Dedifferentiated amniotic fluid mesenchymal stem cell (primary cell): Measurements from ENCODE around the gene HACD3.
"Not testable (repeated sequence)": the region's sequence is repeated elsewhere in the genome, so short reads cannot be mapped to it uniquely, and the experiment has no call there.

Source experiments
- DNase-seq: peaks from one replicate; pipeline ENCODE4 v3.0.0-alpha.2; 2016; ENCODE audit errors: extremely low spot score

HACD3 gene

DNA sequence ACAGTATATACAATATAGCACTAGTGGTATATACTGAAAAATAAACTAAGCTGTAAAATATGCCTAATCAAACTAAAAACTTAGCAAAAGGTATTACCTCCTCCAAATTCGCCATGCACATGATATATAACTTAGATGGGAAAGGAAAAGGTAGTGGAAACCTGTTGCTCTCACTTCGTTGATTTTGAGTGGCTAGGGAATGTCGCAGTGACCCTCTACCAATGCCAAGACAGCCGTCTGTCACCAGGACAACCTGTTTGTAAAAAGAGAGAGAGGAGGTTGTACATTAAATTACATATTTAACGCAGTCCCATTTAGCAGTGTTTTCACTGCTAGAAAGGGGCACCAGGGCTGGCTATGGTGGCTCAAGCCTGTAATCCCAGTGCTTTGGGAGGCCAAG is 69.4 kb downstream of the HACD3 start:
- DNase-seq: no peak

DNA sequence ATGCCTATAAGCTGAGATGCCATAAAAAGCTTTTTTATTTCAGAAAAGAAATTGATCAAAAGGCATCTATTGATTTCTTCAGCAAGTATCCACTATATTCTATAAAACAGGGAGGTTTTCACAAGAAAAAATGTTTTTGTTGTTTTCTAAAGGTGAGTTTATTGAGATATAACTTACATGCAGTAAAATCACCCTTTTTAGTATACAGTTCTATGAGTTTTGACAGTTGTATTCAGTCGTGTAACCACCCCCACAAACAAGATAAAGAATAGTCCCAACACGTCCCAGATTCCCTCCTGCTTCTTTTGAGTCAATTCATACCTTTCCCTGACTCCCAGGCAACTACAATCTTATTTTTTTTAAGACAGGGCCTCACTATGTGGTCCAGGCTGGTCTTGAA is 72.9 kb downstream of the HACD3 start:
- DNase-seq: no peak

DNA sequence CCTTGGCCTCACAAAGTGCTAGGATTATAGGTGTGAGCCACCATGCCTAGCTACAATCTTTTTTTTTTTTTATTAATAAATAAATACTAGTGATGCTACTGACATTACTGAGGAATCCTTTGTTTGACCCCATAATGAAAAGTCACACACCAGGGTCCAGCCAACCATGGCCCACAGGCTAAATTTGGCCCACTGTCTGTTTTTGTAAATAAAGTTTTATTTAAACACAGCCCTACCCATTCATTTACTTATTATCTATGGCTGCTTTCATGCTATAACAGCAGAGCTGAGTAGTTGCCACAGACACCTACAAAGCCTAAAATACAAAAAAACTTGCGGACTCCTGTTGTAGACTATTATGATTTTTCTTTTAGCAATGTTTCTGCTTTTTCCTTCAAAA is 73.3 kb downstream of the HACD3 start:
- no peak for DNase-seq

DNA sequence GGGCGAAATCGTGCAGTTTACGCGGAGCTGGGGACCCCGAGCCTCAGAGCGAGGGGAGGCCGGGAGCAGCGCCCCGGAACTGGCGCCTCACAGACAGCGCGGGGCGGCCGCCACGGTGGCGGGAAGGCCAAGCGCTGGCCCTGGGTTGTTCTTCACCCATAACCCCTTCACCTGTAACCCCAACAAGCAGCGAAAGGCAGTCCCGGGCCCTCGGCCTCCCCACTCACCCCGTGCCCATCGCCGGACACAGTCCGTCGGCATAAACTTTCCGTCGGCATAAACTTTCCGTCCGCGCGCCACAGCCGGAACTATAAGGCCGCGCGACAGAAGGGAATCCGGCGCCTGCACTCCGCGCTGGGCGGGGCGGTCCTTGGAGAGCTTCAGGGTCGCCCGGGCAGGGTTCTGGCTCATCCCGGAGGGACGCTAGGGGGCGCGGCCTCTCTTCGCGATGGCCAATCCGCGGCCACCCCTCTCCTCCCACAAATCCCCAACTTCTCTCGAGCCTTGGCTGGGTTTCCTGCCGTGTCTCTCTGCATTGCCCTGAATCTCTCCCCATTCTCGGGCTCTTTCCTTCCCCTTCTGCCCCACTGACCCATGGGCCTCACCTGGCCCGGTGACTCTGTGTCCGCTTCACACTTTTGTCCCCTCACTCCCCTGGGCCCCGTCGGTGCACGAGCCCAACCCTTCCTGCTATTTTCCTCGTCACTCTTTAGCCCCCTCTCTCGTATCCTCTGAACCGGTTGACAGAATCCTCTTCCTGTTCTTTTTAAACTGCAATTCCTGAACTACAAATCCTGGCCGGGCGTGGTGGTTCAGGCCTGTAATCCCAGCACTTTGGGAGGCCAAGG is 80.8 kb downstream of the HACD3 start, which contains the start of gene INTS14:
Gene INTS14, minus strand, starts transcription at position 261 of the 848 bp plus-strand sequence. CDS start 3,751 bp downstream, outside the sequence.
- peak; percentile 95 for DNase-seq

DNA sequence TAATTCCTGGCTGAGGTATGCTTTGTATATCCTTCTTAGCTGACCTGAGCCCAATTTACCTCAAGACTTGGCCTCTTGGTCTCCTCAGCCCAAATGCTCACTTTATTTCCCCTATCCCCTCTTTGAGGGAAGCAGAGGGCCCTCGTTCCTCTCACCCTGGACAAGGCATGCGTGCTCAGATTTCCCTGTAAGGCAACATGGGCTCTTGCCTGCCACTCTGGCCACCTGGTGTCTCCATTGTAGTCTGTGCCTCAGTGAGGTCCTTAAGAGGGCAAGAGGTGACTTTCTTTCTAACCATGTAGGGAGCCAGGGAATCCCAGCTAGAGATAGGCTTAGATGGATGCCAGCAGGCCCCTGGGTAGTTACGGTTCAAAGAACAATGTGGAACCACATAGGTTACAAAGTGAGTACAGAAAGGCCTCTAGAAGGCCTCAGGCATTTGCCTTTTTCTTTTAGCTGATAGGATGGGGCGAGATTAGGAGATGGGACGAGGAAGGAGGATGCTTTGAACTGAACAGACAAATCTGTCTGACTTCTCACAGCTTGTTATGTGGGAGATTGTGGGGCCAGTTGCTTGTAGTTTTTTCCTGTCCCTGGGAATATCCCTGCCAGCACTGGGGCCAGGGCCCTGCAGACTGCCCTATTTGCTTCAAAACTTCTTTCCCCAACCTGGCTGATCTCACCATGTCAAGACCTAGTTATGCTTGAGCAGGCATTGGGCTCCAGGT is 81.8 kb downstream of the HACD3 start:
- no peak for DNase-seq

DNA sequence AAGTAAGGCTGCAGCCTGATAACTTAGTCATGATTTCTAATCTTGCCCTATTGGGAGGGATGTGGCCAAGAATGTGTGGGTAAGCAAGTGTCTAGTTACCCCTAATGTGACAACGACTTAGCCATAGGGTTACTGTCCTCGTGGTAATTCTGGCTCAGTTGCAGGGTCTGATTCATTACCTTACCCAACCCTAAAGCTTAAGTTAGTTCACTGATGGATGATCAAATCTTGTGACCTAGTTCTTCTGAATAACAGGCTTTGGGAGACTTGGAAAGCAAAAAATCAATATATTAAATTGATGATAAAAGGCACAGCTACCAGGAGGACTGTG is 82.3 kb downstream of the HACD3 start:
- no peak for DNase-seq

DNA sequence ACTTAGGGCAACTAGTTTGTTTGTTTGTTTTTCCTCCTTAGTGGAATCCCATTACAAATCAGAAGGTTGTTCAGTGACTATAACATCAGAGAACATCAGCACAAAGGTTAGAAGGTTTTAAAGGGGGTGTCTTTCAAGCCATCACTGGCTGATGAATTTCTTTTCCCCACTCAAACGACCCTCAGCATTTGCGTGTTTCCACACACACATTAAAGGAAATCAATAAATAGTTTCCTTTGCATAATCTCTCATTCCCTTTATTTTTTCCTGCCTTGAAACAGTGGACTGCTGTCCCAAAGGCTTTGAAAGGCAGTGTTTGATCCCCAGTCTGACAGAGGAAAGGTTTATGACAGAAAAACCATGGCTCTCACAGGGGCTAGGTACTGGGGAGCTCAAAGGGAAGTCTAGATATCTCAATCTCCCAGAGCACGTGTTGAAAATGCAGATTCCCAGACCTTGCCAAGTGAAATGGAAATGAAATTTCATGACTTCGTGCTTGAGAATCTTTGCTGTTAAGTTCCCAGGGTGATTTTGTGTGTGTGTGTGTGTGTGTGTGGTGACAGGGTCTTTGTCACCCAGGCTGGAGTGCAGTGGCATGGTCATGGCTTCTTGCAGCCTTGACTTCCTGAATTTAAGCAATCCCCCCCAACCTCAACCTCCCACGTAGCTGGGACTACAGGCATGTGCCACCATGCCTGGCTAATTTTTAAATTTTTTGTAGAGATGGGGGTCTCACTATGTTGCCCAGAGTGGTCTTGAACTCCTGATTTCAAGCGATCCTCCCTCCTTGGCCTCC is 82.9 kb downstream of the HACD3 start:
- no peak for DNase-seq

DNA sequence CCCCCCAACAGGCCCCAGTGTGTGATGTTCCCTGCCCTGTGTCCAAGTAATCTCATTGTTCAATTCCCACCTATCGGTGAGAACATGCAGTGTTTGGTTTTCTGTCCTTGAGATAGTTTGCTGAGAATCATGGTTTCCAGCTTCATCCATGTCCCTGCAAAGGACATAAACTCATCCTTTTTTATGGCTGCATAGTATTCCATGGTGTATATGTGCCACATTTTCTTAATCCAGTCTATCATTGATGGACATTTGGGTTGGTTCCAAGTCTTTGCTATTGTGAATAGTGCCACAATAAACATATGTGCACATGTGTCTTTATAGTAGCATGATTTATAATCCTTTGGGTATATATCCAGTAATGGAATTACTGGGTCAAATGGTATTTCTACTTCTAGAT is 85.6 kb downstream of the HACD3 start:
- not testable (repeated sequence) for DNase-seq

DNA sequence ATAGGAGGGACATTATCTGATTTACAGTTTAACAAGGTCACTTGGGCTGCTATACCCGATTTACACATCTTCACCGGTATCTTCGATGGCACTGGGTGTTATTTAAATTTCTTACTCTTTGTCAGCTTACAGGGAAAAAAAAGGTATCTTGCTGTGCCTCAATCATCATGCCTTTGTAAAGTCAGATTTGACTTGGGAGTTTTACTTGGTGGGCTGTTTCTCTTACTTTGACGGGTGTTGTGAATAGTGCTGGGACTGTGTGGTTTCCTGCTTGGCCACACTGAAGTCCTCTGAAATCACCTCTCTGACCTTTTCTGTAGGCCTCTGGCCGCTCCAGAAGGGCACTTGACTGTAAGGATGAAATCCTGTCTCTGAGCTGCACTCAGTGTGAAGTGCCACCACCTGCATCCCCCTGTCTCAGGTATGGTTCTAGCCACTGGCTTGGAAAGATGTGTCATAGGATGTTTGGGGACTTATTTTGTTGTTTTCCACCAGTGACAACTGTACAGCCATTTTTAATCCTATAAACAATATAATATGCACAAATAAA is 88.4 kb downstream of the HACD3 start:
- DNase-seq: no peak

DNA sequence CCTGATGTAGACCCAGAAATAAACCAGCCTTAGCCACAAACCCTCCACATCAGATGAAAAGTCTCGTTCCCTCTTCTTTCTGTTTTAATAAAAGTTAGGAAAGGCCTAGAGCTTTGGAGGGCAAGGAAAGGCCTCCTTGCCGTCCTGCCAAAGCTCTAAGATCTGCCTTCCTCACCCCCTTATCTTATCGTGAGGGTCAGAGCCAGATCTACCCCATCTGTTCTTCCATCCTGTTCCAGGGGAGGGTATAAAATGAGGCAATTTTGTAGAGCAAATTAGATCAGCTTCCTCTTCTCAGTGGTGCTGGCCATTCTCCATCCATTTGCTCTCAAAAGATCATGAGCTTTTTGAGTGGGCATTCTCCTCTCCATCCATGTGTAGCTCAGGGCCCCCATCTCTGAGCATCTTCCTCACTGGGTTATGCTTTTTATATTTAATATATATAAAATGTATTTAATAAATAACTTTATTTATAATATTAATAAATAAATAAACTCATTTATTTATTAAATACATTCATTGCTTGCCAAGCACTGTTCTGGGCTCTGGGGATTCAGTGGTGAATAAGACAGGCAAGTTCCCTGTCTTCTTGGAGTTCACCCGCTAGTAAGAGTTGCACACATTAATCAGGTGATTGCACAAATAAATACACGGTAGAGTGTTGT is 89.5 kb downstream of the HACD3 start:
- no peak for DNase-seq

DNA sequence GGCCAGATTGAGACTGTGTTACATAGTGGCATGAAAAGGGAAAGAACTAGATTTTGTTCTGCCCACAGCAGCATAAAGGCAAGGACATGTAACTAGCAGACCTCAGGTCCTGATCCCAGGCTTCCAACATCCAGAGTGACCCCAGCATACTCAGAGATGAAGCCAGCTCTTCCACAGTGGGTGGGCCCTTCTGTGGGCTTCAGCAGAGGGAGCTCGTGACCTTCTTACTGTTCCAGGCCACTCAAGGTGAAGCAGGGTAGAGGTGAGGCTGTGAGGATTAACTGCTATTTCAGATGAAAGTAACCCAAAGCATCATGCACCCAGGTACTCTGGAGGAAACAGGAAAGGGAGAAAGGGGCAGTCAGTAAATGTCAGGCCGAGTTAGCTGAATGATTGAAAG is 90.6 kb downstream of the HACD3 start:
- DNase-seq: no peak

DNA sequence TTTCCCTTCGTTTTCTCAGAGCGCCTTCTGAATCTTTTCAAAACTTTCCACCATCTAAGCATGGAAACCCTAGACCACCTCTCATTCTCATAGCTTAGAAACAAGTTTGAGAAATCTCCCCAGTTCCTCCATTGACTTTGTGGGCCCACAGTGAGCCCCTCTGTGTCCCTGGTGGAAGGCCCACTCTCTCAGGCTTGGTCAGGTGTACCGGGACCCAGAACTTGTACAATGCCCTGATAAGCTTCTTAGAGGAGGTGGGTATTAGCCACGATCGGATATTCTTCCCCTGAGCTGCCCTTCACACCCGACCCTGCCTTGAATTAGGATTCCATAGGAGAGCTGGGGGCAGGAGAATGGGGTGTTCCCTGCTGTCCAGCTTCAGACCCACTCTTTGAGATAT is 91.4 kb downstream of the HACD3 start, which contains the start of gene SLC24A1:
Gene SLC24A1, plus strand, starts transcription at position 301 of the 400 bp plus-strand sequence. CDS start 2,143 bp downstream, outside the sequence.
- no peak for DNase-seq

DNA sequence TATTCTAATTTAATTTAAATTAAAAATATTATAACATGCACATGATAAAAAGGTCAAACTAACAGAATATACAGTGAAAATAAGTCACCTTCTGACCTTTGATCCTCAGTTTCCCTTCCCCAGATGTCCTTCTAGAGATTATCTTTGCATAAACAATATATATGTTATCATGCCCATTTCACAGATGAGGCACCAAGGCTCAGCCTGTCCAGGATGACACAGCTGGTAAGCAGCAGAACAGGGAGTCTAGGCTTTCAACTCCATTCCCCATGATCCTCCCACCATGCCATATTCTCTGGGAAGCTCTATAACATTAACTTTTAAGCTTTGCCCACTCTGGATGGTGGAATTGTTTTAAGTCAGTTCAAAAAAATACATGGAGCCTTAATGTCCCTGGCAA is 92.8 kb downstream of the HACD3 start:
- DNase-seq: no peak

DNA sequence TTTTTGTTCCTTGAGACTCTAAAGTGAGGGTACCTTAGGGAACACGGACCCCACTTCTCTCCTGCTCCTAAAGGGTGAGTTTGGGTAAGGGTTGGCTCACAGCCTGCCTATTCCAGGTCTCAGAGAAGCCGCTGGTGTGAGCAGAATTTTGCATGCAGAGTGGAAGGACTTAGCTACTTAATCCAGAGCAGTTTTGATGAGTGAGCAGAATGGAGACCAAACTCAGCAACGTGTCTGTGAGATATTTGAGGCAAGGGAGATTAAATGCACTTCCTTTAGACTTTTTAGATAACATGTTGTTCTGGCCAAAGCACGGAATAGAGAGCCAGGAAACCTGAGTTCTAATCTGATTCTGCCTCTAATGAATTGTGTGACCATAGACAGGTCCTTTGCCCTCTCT is 96.6 kb downstream of the HACD3 start:
- DNase-seq: no peak
